ENCODE results near the gene MYO1H. TPM values are rescaled to one million over a fixed set of nuclear protein-coding genes. Genes with fewer than 3 reads are reported as not detected.

MYO1H gene
- total and polyA plus RNA-seq, 2 of the 13 experiments (the other 11 are each of a cell fraction or from before 2014, with no cell fraction given) = not detected

DNA sequence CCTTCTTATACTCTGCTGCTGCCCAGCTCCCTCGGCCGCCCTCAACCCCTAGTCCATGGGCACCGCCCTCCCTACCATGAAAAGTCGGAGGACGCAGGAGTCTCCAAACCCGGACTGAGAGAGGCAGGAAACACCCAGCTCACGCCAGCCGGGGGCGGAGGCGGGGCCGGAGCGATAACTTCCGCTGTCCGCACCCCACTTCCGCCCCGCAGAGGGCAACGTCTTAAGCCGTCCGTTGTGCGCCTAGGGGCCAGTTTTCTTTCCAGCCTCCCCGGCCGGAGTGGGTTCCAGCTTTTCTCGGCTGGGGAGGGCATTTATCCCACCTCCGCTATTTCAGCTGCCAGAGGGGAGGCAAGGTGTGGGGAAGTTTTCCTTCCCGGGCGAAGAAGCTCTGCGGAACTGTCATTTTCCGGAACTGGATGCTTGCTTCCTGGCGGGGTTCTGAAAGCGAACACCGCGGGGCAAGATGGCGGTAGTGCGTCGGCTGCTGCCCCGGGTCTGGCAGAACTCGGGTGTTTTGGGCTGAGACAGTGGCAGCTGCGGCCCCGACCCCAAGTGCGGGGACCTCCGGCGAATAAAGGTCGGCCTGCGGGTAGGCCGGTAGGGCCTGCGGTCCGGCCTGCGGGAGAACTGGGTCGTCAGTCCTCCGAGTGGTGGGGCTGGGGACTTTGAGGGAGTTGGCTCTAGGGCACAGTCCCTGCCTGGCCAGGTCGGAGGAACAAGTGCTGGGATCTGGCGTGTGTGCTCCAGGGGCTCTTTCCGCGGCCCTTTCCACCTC is 129.7 kb downstream of the MYO1H start, which contains the start of the genes KCTD10 and UBE3B (continued):
- TF ChIP-seq, protein P1, sequence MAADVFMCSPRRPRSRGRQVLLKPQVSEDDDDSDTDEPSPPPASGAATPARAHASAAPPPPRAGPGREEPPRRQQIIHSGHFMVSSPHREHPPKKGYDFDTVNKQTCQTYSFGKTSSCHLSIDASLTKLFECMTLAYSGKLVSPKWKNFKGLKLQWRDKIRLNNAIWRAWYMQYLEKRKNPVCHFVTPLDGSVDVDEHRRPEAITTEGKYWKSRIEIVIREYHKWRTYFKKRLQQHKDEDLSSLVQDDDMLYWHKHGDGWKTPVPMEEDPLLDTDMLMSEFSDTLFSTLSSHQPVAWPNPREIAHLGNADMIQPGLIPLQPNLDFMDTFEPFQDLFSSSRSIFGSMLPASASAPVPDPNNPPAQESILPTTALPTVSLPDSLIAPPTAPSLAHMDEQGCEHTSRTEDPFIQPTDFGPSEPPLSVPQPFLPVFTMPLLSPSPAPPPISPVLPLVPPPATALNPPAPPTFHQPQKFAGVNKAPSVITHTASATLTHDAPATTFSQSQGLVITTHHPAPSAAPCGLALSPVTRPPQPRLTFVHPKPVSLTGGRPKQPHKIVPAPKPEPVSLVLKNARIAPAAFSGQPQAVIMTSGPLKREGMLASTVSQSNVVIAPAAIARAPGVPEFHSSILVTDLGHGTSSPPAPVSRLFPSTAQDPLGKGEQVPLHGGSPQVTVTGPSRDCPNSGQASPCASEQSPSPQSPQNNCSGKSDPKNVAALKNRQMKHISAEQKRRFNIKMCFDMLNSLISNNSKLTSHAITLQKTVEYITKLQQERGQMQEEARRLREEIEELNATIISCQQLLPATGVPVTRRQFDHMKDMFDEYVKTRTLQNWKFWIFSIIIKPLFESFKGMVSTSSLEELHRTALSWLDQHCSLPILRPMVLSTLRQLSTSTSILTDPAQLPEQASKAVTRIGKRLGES (CRISPR knock-in tag; IDR thresholded peaks at IDR 0.05; ENCODE audit: borderline replicate concordance) = 0 out of 2 replicates have a peak, but pooled peaks have one; percentile 59
- TF ChIP-seq SALL2 (CRISPR knock-in tag; IDR thresholded peaks at IDR 0.05) (peak; percentile 81), ATAD3A (CRISPR knock-in tag; IDR thresholded peaks at IDR 0.05) (no peak), ZNF441 (CRISPR knock-in tag; IDR thresholded peaks at IDR 0.05; ENCODE audit: borderline replicate concordance) (no peak; the same call in 1 of the 2 replicates), SIN3B (IDR thresholded peaks at IDR 0.05; ENCODE audit: low read length) (peak; percentile 97), NR2F6 (IDR thresholded peaks at IDR 0.05) (no peak), NR2F6 (CRISPR knock-in tag; IDR thresholded peaks at IDR 0.05) (no peak), ZSCAN29 (CRISPR knock-in tag; conservative IDR thresholded peaks at IDR 0.05) (no peak), DMAP1 (CRISPR knock-in tag; IDR thresholded peaks at IDR 0.05) (peak; percentile 69; the same call in 1 of the 2 replicates), POGZ (CRISPR knock-in tag; IDR thresholded peaks at IDR 0.05) (peak; percentile 82), MEF2D (CRISPR knock-in tag; IDR thresholded peaks at IDR 0.05) (peak; percentile 89), HNRNPL (IDR thresholded peaks at IDR 0.05; ENCODE audit: low read depth, low read length) (0 out of 2 replicates have a peak, but pooled peaks have one; percentile 20), BHLHE40 (IDR thresholded peaks at IDR 0.05; ENCODE audit: low read length) (no peak), ERF (CRISPR knock-in tag; IDR thresholded peaks at IDR 0.05) (no peak), NCOA2 (CRISPR knock-in tag; IDR thresholded peaks at IDR 0.05) (no peak), KLF16 (CRISPR knock-in tag; IDR thresholded peaks at IDR 0.05) (peak in 1 of 2 experiments; percentile 78; a peak in 2 of 4 replicates), ZNF30 (CRISPR knock-in tag; IDR thresholded peaks at IDR 0.05) (no peak), ZNF678 (CRISPR knock-in tag; IDR thresholded peaks at IDR 0.05) (no peak), CBFB (CRISPR knock-in tag; IDR thresholded peaks at IDR 0.05) (no peak; the same call in 1 of the 2 replicates), KAT8 (CRISPR knock-in tag; IDR thresholded peaks at IDR 0.05) (peak; percentile 97), ZFP36 (IDR thresholded peaks at IDR 0.05; ENCODE audit: borderline replicate concordance, low read depth, low read length, partially characterized antibody) (no peak), AKAP8 (CRISPR knock-in tag; IDR thresholded peaks at IDR 0.05) (no peak), ZNF570 (CRISPR knock-in tag; IDR thresholded peaks at IDR 0.05; ENCODE audit: borderline replicate concordance) (0 out of 2 replicates have a peak, but pooled peaks have one; percentile 32), ZSCAN30 (CRISPR knock-in tag; IDR thresholded peaks at IDR 0.05) (no peak), ZKSCAN1 (IDR thresholded peaks at IDR 0.05; ENCODE audit: low read length) (no peak)
- TF ChIP-seq, protein P2, sequence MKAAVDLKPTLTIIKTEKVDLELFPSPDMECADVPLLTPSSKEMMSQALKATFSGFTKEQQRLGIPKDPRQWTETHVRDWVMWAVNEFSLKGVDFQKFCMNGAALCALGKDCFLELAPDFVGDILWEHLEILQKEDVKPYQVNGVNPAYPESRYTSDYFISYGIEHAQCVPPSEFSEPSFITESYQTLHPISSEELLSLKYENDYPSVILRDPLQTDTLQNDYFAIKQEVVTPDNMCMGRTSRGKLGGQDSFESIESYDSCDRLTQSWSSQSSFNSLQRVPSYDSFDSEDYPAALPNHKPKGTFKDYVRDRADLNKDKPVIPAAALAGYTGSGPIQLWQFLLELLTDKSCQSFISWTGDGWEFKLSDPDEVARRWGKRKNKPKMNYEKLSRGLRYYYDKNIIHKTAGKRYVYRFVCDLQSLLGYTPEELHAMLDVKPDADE (CRISPR knock-in tag; IDR thresholded peaks at IDR 0.05) = no peak
- TF ChIP-seq, protein P3, sequence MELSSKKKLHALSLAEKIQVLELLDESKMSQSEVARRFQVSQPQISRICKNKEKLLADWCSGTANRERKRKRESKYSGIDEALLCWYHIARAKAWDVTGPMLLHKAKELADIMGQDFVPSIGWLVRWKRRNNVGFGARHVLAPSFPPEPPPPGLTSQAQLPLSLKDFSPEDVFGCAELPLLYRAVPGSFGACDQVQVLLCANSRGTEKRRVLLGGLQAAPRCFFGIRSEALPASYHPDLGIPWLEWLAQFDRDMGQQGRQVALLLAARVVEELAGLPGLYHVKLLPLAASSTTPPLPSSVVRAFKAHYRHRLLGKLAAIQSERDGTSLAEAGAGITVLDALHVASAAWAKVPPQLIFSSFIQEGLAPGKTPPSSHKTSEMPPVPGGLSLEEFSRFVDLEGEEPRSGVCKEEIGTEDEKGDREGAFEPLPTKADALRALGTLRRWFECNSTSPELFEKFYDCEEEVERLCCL (CRISPR knock-in tag; IDR thresholded peaks at IDR 0.05; ENCODE audit: borderline replicate concordance) = peak; percentile 60; the same call in 1 of the 2 replicates

Measured in HepG2 (cell line).